Kidney tubule cell (primary cell): ENCODE results near the gene NOD1.
A peak's percentile ranks its signal among the peaks of the same experiment; 100 is the strongest.

Experiments
- DNase-seq: peaks from one replicate; pipeline ENCODE4 v3.0.0-alpha.2; 2018; ENCODE audit warnings: low spot score

NOD1 gene

DNA sequence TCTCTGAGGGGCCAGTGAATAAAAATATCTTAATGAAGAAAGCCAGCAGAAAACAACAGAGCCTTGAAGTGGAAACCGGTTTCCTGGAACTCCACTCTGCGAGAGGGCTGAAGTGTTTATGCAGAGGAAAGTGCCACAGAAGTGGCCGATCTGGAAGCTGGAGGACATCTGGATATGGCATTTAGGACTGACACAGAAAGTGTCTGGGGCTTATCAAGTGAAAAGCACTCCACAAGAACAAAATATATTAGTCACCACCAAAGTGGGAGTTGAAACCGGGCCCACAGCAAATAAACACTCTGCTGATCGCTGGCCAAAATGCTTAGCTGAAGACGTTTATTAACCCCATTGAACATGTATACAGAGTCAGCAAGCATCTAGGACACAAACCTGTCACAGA, 7.8 kb downstream of the NOD1 start:
- no peak for DNase-seq

GRCh38 chr7:30470163-30470770, 8.3 kb downstream of the NOD1 start:
- peak; percentile 22 for DNase-seq

DNA sequence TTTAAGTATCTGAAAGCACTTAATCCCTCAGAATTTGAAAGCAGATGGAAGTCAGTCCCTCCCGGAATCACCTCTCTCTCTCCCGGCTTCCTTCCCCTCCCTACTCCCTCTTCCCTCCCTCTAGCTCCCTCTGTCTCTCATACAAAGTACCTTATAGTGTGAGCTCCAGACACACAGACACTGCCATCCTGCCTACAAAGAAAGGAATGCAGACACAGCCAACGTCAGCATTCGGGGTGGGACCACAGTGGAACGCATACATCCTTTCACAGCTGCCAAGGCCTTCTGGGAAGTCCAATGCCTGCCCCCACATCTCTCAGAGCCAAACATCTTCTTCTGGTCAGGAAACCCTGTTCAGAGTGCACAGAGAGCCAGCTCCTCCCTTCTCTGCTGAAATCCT, 9.3 kb downstream of the NOD1 start:
- DNase-seq = peak; percentile 95

GRCh38 chr7:30468791-30469190, 9.8 kb downstream of the NOD1 start:
- DNase-seq = no peak

DNA sequence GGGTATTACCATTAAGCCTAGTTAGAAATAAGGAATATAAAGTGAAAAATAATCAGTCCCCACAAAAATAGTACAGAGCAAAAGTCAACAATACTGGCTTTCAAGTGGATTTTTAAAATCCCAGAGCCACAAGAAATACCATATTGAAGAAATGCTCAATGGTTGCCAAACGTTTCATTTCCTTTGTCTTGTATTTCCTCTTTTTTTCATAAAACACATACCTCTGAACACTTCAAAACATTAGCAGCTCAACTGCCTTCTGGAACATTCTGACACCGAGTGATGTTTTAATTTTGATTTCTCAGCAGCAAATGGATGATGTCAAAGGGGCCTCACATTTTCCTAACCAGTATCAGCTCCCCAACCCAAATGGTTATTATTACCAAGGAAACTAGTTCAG, 10.5 kb downstream of the NOD1 start:
- no peak for DNase-seq

DNA sequence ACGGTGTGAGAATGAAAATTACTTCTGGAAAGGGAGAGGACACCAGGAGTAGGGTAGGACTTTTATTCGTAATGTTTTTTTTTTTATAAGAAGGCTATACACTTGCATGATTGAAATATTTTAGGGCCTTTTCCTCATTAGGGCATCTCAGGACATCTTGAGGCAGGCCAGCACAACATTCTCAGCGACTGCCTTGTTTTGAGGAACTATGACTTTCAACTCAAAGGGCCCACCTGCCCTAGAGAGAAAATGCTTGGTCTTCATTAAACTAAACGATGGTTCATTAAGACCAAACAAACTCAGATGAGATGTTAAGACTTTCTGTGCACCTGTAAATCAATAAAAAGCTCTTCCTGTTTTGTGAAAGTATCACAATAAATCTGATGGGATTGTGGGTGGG, 11.3 kb downstream of the NOD1 start:
- DNase-seq = no peak

- no peak for DNase-seq
Measured at GRCh38 chr7:30466266-30466665, 12.3 kb downstream of the NOD1 start.

DNA sequence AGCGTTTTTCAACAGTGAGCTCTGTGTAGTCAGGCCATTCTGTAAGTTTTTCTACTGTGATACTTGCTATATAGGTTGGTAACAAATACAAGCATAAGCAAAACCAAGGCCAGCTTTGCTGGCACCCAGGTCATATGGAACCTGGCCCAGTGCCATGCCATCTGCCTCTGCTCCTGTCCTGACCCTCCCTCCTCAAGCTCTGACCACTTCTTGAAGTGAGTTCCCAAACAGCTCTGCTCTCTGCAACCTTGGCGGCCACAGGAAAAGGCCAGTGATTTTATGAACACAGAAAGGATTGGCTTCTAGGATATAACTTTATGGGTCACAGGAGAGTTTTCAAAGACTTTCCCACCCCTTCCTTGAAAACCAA, 12.8 kb downstream of the NOD1 start:
- DNase-seq = no peak

DNA sequence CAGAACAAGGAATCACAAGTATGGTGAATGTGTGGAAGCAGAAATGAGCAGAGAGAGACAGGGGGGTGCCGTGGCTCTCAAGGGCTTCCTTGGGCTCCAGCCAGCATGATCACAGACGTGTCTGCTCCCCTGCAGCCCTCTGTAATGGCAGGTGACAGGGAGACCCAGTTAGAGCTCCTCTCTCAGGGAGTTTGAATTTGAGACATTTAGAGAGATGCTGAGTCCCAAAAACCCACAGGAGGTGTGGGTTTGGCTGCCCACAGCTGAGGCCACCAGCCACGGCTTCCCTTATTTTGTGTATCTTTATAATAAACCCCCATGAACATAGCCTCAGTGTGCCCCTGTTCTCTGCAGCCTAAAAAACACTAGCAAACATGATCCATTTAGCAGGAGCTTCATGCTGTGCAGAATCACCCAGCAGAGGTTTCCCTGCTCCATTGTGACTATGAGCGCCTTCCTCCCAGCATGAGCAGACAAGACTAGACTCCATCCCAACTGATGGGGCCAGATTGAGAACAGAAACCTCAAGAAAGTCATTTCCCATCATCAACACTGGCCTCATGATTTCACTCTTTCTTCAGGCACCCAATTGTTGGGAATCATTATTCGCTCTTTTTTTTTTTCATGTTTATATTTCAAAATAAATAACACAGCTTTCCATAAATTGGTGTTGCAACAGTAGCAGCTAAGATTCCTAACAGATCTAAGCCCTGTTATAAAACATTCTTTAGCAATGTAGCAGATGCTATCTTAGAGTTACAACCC, 13.4 kb downstream of the NOD1 start:
- no peak for DNase-seq

GRCh38 chr7:30464231-30464671, 14.3 kb downstream of the NOD1 start:
- peak; percentile 35 for DNase-seq

- no peak for DNase-seq
Measured at GRCh38 chr7:30463405-30464145, 15.0 kb downstream of the NOD1 start.

DNA sequence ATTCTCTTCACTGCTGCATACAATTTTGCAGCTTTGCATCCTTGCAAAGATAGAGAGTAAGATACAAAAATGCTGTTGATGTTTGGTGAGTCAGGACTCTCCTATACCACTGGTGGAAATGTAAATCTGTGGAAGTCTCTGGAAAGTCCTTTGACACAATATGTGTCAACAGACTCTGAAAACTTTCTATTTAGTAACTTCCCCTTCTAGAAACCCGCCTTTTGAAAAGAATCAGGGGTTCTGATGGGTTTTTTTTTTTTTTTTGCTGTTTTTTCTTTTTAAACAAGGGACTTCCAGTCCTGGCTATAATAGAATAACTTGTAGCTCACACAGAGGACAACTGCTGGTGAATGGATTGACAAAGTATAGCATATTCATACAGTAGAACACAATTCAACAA, 16.4 kb downstream of the NOD1 start:
- DNase-seq = no peak

- no peak for DNase-seq
Measured at GRCh38 chr7:30460246-30460633, 18.3 kb downstream of the NOD1 start.

- DNase-seq = peak; percentile 81
Measured at GRCh38 chr7:30459591-30460245, 18.9 kb downstream of the NOD1 start.

- no peak for DNase-seq
Measured at GRCh38 chr7:30458311-30458710, 20.3 kb downstream of the NOD1 start.

DNA sequence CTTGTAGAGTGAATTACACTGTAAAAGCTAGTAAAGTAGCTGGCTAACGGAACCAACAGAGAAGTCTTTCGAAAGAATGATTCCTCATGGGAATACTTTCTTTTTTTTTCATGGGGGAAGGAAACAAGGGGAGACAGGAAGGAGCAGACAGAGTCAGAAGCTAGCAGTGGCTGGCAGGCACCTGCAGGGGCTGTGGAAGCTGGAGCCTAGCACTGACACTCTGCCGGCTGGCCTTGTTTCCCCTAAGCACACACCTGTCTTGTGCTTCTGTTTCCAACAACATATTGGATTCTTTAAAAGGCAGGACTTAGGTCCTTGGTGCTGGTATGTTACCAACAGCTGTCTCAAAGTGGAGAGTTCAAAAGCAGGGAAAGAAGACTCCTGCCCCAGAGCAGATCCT, 24.7 kb downstream of the NOD1 start:
- no peak for DNase-seq

- DNase-seq = no peak
Measured at GRCh38 chr7:30453016-30453415, 25.6 kb downstream of the NOD1 start.

DNA sequence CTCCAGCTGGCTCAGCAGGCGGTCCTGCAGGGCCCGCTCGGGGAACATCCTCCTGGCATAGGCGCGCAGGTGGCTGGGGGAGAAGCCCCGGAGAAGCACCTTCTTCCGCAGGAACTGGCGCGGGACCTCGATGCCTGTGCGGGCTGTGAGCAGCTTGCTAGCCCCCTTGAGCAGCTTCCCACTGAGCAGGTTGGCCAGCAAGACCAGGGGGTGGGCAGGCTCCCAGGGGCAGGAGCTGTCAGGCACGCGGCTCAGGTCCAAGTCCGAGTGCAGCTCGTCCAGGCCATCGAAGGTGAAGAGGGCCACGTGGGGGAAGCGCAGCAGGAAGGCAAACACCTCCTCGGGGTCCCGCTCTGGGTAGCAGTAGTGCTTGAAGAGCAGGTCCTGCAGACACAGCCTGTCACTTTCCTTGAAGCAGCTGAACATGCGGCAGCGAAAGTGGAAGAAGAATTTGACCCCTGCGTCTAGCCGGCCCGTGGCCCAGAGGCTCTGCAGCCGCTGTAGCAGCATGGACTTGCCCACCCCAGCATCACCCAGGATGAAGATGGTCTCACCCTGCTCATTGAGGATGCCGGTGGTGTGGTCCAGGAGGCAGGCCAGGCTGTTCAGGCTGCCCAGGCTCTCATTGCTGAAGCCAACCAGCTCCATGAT, 26.2 kb downstream of the NOD1 start:
- no peak for DNase-seq

- DNase-seq = no peak
Measured at GRCh38 chr7:30451539-30452279, 26.9 kb downstream of the NOD1 start.

GRCh38 chr7:30450983-30451497, 27.5 kb downstream of the NOD1 start:
- no peak for DNase-seq
